ENCODE measurements around the gene GARIN5B. TPM values are rescaled to one million over a fixed set of nuclear protein-coding genes. Genes with fewer than 3 reads are reported as not detected.

The GARIN5B gene
- total RNA-seq, 1 experiment from 2014 or later: not detected

- no TSS peak for BruUV-seq (replicated peaks)
- Mint-ChIP-seq H3K27me3 (ENCODE audit: insufficient read depth, unreplicated experiment) (no peaks in the 10 kb centered on the region), H3K27ac (ENCODE audit: low read depth, unreplicated experiment) (peak overlapping the region; percentile 87), H3K36me3 (ENCODE audit: insufficient read depth, unreplicated experiment) (peaks cover 35% of the 10 kb centered on the region), H3K4me3 (ENCODE audit: unreplicated experiment) (no peak overlapping the region), H3K9me3 (ENCODE audit: unreplicated experiment) (no peaks in the 10 kb centered on the region), H3K4me1 (ENCODE audit: insufficient read depth, unreplicated experiment) (peaks cover 17% of the 10 kb centered on the region)
- ChIA-PET CTCF (interaction anchor here (0.6 kb wide), 3 partner anchors 35 to 182 kb away, joined by 3 to 6 read pairs (median 3); no protein-coding TSS in a partner anchor), POLR2A (interaction anchor here (1.4 to 2.9 kb wide), 2 partner anchors 9 to 38 kb away, joined by 4 to 18 read pairs; partner anchors contain the start of gene TMEM238)
- peak; percentile 74 for DNase-seq (ENCODE audit: unreplicated experiment)
- intact Hi-C loops (cut with micrococcal nuclease): no loop called here
- no peak for TF ChIP-seq CTCF (IDR thresholded peaks at IDR 0.05; ENCODE audit: unreplicated experiment)
Measured at GRCh38 chr19:55345818-55346724, 17.0 kb downstream of the GARIN5B start.

DNA sequence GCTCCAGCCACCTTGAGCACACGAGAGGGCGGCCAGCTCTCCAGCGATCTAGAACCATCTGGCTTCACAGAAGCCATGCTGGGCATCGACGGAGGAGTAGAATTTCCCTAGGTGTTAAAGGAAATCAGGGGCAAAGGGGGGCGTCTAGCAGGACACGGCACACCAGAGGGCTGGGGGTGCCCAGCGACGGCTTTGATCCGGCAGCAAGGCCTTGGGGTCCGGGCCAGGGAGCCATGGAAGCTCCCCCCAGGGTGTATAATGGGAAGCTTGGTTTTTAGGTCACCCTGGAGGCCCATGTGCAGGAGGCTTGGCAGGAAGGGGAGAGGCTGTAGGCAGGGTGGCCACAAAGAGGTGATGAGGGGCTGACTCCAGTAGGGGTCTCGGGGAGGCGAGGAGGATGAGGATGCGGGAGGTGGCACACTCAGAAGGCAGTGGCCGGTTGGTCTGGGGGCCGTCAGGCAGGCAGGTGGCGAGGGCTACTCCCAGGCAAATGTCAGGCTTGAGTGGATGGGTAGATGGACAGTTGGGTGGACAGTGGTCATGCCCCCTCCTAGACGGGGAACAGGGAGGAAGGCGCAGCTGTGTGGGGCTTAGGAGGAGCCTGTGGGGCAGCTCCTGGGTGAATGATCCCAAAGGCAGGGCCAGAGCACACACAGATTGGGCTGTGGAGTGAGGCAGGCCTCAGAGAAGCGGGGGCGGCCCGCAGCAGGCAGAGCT lies 17.8 kb downstream of the GARIN5B start:
- no TSS peak for BruUV-seq (replicated peaks)
- TF ChIP-seq CTCF (IDR thresholded peaks at IDR 0.05; ENCODE audit: unreplicated experiment): no peak
- no peak overlapping the region for H3K4me3 Mint-ChIP-seq (ENCODE audit: unreplicated experiment)

GRCh38 chr19:55344444-55344843 lies 18.6 kb downstream of the GARIN5B start:
- Mint-ChIP-seq H3K27me3 (ENCODE audit: insufficient read depth, unreplicated experiment) (no peaks in the 10 kb centered on the region), H3K4me3 (ENCODE audit: unreplicated experiment) (peak overlapping the region; percentile 25), H3K4me1 (ENCODE audit: insufficient read depth, unreplicated experiment) (peaks cover 21% of the 10 kb centered on the region), H3K36me3 (ENCODE audit: insufficient read depth, unreplicated experiment) (peaks cover 41% of the 10 kb centered on the region), H3K9me3 (ENCODE audit: unreplicated experiment) (no peaks in the 10 kb centered on the region), H3K27ac (ENCODE audit: low read depth, unreplicated experiment) (peak overlapping the region; percentile 87)
- BruUV-seq (replicated peaks): no TSS peak
- peak; percentile 87 for DNase-seq (ENCODE audit: unreplicated experiment)
- ChIA-PET CTCF (interaction anchor here (1.1 kb wide), 1 partner anchor 184 kb away, joined by 4 read pairs; no protein-coding TSS in a partner anchor), POLR2A (interaction anchor here (0.6 to 2.9 kb wide), 6 partner anchors 11 to 122 kb away, joined by 3 to 18 read pairs (median 4); partner anchors contain the start of gene TMEM238)
- no peak for TF ChIP-seq CTCF (IDR thresholded peaks at IDR 0.05; ENCODE audit: unreplicated experiment)
- intact Hi-C loops (cut with micrococcal nuclease): no loop called here

More for the DNA sequence above, 17.8 kb downstream of the GARIN5B start:
- Mint-ChIP-seq H3K4me1 (ENCODE audit: insufficient read depth, unreplicated experiment) (peaks cover 21% of the 10 kb centered on the region), H3K27ac (ENCODE audit: low read depth, unreplicated experiment) (peak overlapping the region; percentile 87), H3K9me3 (ENCODE audit: unreplicated experiment) (no peaks in the 10 kb centered on the region), H3K27me3 (ENCODE audit: insufficient read depth, unreplicated experiment) (no peaks in the 10 kb centered on the region), H3K36me3 (ENCODE audit: insufficient read depth, unreplicated experiment) (peaks cover 35% of the 10 kb centered on the region)
- ChIA-PET POLR2A (interaction anchor here (0.8 to 2.9 kb wide), 4 partner anchors 10 to 39 kb away, joined by 3 to 18 read pairs (median 4); partner anchors contain the start of gene TMEM238), CTCF (interaction anchor here (0.6 to 1.1 kb wide), 2 partner anchors 36 to 185 kb away, joined by 4 to 5 read pairs; no protein-coding TSS in a partner anchor)
- no peak for DNase-seq (ENCODE audit: unreplicated experiment)
- intact Hi-C loops (cut with micrococcal nuclease): no loop called here
